ENCODE measurements around the gene SCAPER.

Gene SCAPER

GRCh38 chr15:76426941-76427340 is 478.2 kb downstream of the SCAPER start:
- no peak for TF ChIP-seq CTCF (IDR thresholded peaks at IDR 0.05)

GRCh38 chr15:76418352-76419140 is 486.6 kb downstream of the SCAPER start:
- no peak for TF ChIP-seq CTCF (IDR thresholded peaks at IDR 0.05)

GRCh38 chr15:76401285-76401684 is 503.9 kb downstream of the SCAPER start:
- no peak for TF ChIP-seq CTCF (IDR thresholded peaks at IDR 0.05)

- TF ChIP-seq CTCF (IDR thresholded peaks at IDR 0.05): no peak
Observed at GRCh38 chr15:76398317-76399104, 506.6 kb downstream of the SCAPER start.

- no peak for TF ChIP-seq CTCF (IDR thresholded peaks at IDR 0.05)
Observed at GRCh38 chr15:76393614-76394013, 511.5 kb downstream of the SCAPER start.

GRCh38 chr15:76391847-76392246 is 513.3 kb downstream of the SCAPER start:
- TF ChIP-seq CTCF (IDR thresholded peaks at IDR 0.05): no peak

- no peak for TF ChIP-seq CTCF (IDR thresholded peaks at IDR 0.05)
Observed at GRCh38 chr15:76391309-76391708, 513.8 kb downstream of the SCAPER start.

Measured in LNCAP (cell line).